ENCODE measurements around the gene BTLA. TPM values are rescaled to one million over a fixed set of nuclear protein-coding genes. Genes with fewer than 3 reads are reported as not detected.

BTLA gene
- total RNA-seq, 2 donors from 2014 or later = 0.35 TPM; not detected in 1

DNA sequence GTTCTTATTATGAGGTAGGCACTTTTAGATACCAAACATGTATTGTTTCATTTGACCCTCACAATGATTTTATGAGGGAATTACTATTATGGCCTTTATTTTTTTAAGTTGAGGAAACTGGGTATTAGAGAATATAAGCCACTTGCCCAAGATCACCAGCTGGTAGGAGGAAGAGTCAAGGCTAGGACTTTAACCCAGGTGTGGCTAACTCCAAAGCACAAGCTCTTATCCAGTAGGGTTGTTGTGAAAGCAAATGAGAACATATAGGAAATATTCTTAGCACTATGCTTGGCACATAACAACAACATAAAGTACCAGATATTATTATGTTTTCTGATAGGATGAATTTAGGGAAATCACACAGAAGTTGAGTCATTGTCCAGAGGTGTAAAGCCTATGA lies 7.9 kb downstream of the BTLA start:
- no peaks in the 10 kb centered on the region for H3K27me3 ChIP-seq (replicated peaks; ENCODE audit: insufficient read depth)
- TF ChIP-seq, protein P1, sequence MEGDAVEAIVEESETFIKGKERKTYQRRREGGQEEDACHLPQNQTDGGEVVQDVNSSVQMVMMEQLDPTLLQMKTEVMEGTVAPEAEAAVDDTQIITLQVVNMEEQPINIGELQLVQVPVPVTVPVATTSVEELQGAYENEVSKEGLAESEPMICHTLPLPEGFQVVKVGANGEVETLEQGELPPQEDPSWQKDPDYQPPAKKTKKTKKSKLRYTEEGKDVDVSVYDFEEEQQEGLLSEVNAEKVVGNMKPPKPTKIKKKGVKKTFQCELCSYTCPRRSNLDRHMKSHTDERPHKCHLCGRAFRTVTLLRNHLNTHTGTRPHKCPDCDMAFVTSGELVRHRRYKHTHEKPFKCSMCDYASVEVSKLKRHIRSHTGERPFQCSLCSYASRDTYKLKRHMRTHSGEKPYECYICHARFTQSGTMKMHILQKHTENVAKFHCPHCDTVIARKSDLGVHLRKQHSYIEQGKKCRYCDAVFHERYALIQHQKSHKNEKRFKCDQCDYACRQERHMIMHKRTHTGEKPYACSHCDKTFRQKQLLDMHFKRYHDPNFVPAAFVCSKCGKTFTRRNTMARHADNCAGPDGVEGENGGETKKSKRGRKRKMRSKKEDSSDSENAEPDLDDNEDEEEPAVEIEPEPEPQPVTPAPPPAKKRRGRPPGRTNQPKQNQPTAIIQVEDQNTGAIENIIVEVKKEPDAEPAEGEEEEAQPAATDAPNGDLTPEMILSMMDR (IDR thresholded peaks at IDR 0.05) = no peak
- H3K27ac ChIP-seq = no peak overlapping the region
- ATAC-seq (ENCODE audit: insufficient number of reproducible peaks, low FRiP score, low read depth) = no peak
- no peak for DNase-seq (ENCODE audit: low spot score)
- H3K4me1 ChIP-seq (ENCODE audit: control insufficient read depth in 1 of 2, low read depth in 2 of 2) = no peaks in the 10 kb centered on the region
- H3K9me3 ChIP-seq = no peaks in the 10 kb centered on the region
- no peak overlapping the region for H3K4me3 ChIP-seq
- H3K36me3 ChIP-seq = no peaks in the 10 kb centered on the region

- no peaks in the 10 kb centered on the region for H3K27me3 ChIP-seq (replicated peaks; ENCODE audit: insufficient read depth)
- no peak overlapping the region for H3K27ac ChIP-seq
- no peaks in the 10 kb centered on the region for H3K4me1 ChIP-seq (ENCODE audit: control insufficient read depth in 1 of 2, low read depth in 2 of 2)
- no peak for DNase-seq (ENCODE audit: low spot score)
- TF ChIP-seq, protein P1 (IDR thresholded peaks at IDR 0.05) = no peak
- no peaks in the 10 kb centered on the region for H3K9me3 ChIP-seq
- no peak for ATAC-seq (ENCODE audit: insufficient number of reproducible peaks, low FRiP score, low read depth)
- H3K4me3 ChIP-seq = no peak overlapping the region
- H3K36me3 ChIP-seq = no peaks in the 10 kb centered on the region
Observed at GRCh38 chr3:112489674-112490479, 9.4 kb downstream of the BTLA start.

GRCh38 chr3:112486811-112487505 lies 12.3 kb downstream of the BTLA start:
- Histone ChIP-seq H3K27ac (no peak overlapping the region), H3K36me3 (no peaks in the 10 kb centered on the region), H3K9me3 (no peaks in the 10 kb centered on the region), H3K4me3 (no peak overlapping the region), H3K27me3 (replicated peaks; ENCODE audit: insufficient read depth) (no peaks in the 10 kb centered on the region), H3K4me1 (ENCODE audit: control insufficient read depth in 1 of 2, low read depth in 2 of 2) (no peaks in the 10 kb centered on the region)
- ATAC-seq (ENCODE audit: insufficient number of reproducible peaks, low FRiP score, low read depth) = no peak
- TF ChIP-seq, protein P1 (IDR thresholded peaks at IDR 0.05) = no peak
- DNase-seq (ENCODE audit: low spot score) = no peak

DNA sequence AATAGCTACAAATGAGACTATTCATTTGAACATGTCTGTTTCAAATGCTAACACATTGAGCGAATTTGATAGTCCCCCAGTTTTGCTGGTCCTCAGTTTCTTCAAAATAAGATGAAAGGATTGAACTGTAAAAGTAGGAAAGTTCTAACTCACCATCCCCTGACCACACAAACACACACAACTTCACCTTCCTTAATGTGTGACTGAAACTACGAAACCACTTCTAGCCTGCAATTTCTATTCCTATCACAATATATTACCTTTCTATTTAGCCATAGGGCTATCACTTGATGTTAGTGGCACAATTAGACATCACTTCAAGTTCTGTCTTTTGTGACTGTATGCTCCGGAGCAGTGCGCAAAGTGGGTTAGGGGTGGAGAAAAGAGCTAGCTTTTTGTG lies 14.9 kb downstream of the BTLA start:
- ATAC-seq (ENCODE audit: insufficient number of reproducible peaks, low FRiP score, low read depth) (no peak), DNase-seq (ENCODE audit: low spot score) (no peak)
- Histone ChIP-seq H3K4me1 (ENCODE audit: control insufficient read depth in 1 of 2, low read depth in 2 of 2) (no peaks in the 10 kb centered on the region), H3K9me3 (no peaks in the 10 kb centered on the region), H3K27ac (no peak overlapping the region), H3K27me3 (replicated peaks; ENCODE audit: insufficient read depth) (no peaks in the 10 kb centered on the region), H3K36me3 (no peaks in the 10 kb centered on the region), H3K4me3 (no peak overlapping the region)
- TF ChIP-seq, protein P1 (IDR thresholded peaks at IDR 0.05) = no peak

- no peaks in the 10 kb centered on the region for H3K9me3 ChIP-seq
- no peak overlapping the region for H3K27ac ChIP-seq
- no peaks in the 10 kb centered on the region for H3K36me3 ChIP-seq
- TF ChIP-seq, protein P1 (IDR thresholded peaks at IDR 0.05) = no peak
- ATAC-seq (ENCODE audit: insufficient number of reproducible peaks, low FRiP score, low read depth) (no peak), DNase-seq (ENCODE audit: low spot score) (no peak)
- no peaks in the 10 kb centered on the region for H3K4me1 ChIP-seq (ENCODE audit: control insufficient read depth in 1 of 2, low read depth in 2 of 2)
- H3K27me3 ChIP-seq (replicated peaks; ENCODE audit: insufficient read depth) = no peaks in the 10 kb centered on the region
- H3K4me3 ChIP-seq = no peak overlapping the region
Observed at GRCh38 chr3:112482675-112483074, 16.6 kb downstream of the BTLA start.

All from thoracic aorta (tissue), 2 donors.